AG10803 (cell line): Measurements from ENCODE around the gene ST13.
"Not testable (repeated sequence)": the region's sequence is repeated elsewhere in the genome, so short reads cannot be mapped to it uniquely, and the experiment has no call there.

ENCODE experiments used
- DNase-seq: peaks from one replicate; pipeline ENCODE4 v3.0.0; 2010; ENCODE audit warnings: low read depth
- H3K4me3 ChIP-seq: 2 replicates; pipeline ENCODE4 v1.5.1; 2011; ENCODE audit warnings: mild to moderate bottlenecking, low read length, control low read depth
- CTCF ChIP-seq: conservative IDR thresholded peaks from 2 replicates; pipeline ENCODE4 v1.5.1; 2011; ENCODE audit warnings: mild to moderate bottlenecking, low read length, control low read depth, inconsistent platforms

ST13 gene

GRCh38 chr22:40877488-40877887, 21.0 kb upstream of the ST13 start:
- TF ChIP-seq CTCF = no peak
- DNase-seq = no peak
- no peak overlapping the region for H3K4me3 ChIP-seq

GRCh38 chr22:40876907-40877306, 20.5 kb upstream of the ST13 start:
- H3K4me3 ChIP-seq = no peak overlapping the region
- TF ChIP-seq CTCF = no peak
- no peak for DNase-seq

GRCh38 chr22:40875111-40875510, 18.7 kb upstream of the ST13 start:
- no peak for TF ChIP-seq CTCF
- no peak overlapping the region for H3K4me3 ChIP-seq
- no peak for DNase-seq

- TF ChIP-seq CTCF = no peak
- H3K4me3 ChIP-seq = no peak overlapping the region
- no peak for DNase-seq
Measured at GRCh38 chr22:40874016-40874415, 17.6 kb upstream of the ST13 start.

- not testable (repeated sequence) for DNase-seq, H3K4me3 ChIP-seq
Measured at GRCh38 chr22:40868379-40868778, 11.9 kb upstream of the ST13 start.

- H3K4me3 ChIP-seq = no peak overlapping the region
- TF ChIP-seq CTCF = no peak
- no peak for DNase-seq
Measured at GRCh38 chr22:40867109-40867508, 10.7 kb upstream of the ST13 start.

- no peak for TF ChIP-seq CTCF
- no peak overlapping the region for H3K4me3 ChIP-seq
- DNase-seq = no peak
Measured at GRCh38 chr22:40862537-40862936, 6.1 kb upstream of the ST13 start.

- TF ChIP-seq CTCF = no peak
- DNase-seq = no peak
- no peak within 1 kb of the TSS for H3K4me3 ChIP-seq
Measured at GRCh38 chr22:40862013-40862412, 5.6 kb upstream of the ST13 start, which contains the start of gene DNAJB7. TSS of gene DNAJB7 (minus strand) at chr22:40862113. CDS start at chr22:40861994, 119 bp downstream.
